ENCODE results near the gene DENND1A. TPM values are rescaled to one million over a fixed set of nuclear protein-coding genes. Genes with fewer than 3 reads are reported as not detected.
A peak's percentile ranks its signal among the peaks of the same experiment; 100 is the strongest.

Gene DENND1A
- total RNA-seq, 1 donor from 2014 or later, result 15.4 TPM

GRCh38 chr9:123375469-123376132, 554.3 kb downstream of the DENND1A start:
- Histone ChIP-seq H3K36me3 (no peaks in the 10 kb centered on the region), H3K27ac (no peak overlapping the region), H3K4me1 (no peaks in the 10 kb centered on the region), H3K27me3 (peaks cover 37% of the 10 kb centered on the region), H3K4me3 (no peak overlapping the region), H3K9me3 (no peaks in the 10 kb centered on the region)
- ATAC-seq, result peak; percentile 3
- intact Hi-C loops (cut with DNase I), result no loop called here
- DNase-seq, result no peak
- TF ChIP-seq, protein P1, sequence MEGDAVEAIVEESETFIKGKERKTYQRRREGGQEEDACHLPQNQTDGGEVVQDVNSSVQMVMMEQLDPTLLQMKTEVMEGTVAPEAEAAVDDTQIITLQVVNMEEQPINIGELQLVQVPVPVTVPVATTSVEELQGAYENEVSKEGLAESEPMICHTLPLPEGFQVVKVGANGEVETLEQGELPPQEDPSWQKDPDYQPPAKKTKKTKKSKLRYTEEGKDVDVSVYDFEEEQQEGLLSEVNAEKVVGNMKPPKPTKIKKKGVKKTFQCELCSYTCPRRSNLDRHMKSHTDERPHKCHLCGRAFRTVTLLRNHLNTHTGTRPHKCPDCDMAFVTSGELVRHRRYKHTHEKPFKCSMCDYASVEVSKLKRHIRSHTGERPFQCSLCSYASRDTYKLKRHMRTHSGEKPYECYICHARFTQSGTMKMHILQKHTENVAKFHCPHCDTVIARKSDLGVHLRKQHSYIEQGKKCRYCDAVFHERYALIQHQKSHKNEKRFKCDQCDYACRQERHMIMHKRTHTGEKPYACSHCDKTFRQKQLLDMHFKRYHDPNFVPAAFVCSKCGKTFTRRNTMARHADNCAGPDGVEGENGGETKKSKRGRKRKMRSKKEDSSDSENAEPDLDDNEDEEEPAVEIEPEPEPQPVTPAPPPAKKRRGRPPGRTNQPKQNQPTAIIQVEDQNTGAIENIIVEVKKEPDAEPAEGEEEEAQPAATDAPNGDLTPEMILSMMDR (IDR thresholded peaks at IDR 0.05), result no peak

- H3K4me1 ChIP-seq, result no peaks in the 10 kb centered on the region
- ATAC-seq (no peak), DNase-seq (no peak)
- H3K4me3 ChIP-seq, result no peak overlapping the region
- no peaks in the 10 kb centered on the region for H3K9me3 ChIP-seq
- H3K27me3 ChIP-seq, result peaks cover 38% of the 10 kb centered on the region
- intact Hi-C loops (cut with DNase I), result no loop called here
- no peak overlapping the region for H3K27ac ChIP-seq
- H3K36me3 ChIP-seq, result no peaks in the 10 kb centered on the region
- TF ChIP-seq, protein P1 (IDR thresholded peaks at IDR 0.05), result no peak
Measured at GRCh38 chr9:123373946-123374345, 556.0 kb downstream of the DENND1A start.

DNA sequence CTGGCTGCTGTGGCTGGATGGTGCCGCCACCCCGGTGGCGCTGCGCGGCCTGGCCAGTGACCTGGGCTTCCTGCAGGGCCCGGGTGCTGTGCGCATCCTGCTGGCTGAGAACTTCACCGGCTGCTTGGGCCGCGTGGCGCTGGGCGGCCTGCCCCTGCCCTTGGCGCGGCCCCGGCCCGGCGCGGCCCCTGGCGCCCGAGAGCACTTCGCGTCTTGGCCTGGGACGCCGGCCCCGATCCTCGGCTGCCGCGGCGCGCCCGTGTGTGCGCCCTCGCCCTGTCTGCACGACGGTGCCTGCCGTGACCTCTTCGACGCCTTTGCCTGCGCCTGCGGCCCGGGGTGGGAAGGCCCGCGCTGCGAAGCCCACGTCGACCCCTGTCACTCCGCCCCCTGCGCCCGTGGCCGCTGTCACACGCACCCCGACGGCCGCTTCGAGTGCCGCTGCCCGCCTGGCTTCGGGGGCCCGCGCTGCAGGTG, 556.4 kb downstream of the DENND1A start:
- DNase-seq (no peak), ATAC-seq (no peak)
- TF ChIP-seq, protein P1 (IDR thresholded peaks at IDR 0.05), result no peak
- Histone ChIP-seq H3K9me3 (no peaks in the 10 kb centered on the region), H3K4me3 (no peak overlapping the region), H3K4me1 (no peaks in the 10 kb centered on the region), H3K36me3 (no peaks in the 10 kb centered on the region), H3K27ac (no peak overlapping the region), H3K27me3 (peaks cover 43% of the 10 kb centered on the region)
- intact Hi-C loops (cut with DNase I), result no loop called here

DNA sequence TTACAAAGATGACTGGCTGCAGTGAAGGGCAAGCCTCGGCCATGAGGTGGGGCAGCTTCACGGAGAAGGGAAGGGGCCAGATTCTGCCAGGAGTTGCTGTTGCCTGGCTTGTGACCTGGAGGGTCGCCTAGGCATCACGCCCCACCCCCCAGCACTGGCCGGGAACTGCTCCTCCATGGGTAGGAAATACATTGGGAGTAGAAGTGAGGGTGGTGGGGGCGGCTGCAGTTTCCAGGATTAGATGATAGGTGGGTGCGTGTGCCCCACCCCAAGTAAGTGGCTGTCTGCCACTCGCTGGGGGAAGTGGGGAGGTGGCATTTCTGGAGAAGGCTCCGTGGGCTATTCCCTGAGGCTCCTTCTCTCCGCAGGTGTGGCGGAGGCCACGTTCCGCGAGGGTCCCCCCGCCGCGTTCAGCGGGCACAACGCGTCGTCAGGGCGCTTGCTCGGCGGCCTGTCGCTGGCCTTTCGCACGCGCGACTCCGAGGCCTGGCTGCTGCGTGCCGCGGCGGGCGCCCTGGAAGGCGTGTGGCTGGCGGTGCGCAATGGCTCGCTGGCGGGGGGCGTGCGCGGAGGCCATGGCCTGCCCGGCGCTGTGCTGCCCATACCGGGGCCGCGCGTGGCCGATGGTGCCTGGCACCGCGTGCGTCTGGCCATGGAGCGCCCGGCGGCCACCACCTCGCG, 557.0 kb downstream of the DENND1A start:
- no peak overlapping the region for H3K4me3 ChIP-seq
- TF ChIP-seq, protein P1 (IDR thresholded peaks at IDR 0.05), result no peak
- intact Hi-C loops (cut with DNase I), result no loop called here
- no peak overlapping the region for H3K27ac ChIP-seq
- ATAC-seq, result no peak
- H3K9me3 ChIP-seq, result no peaks in the 10 kb centered on the region
- H3K36me3 ChIP-seq, result no peaks in the 10 kb centered on the region
- no peak for DNase-seq
- peaks cover 49% of the 10 kb centered on the region for H3K27me3 ChIP-seq
- H3K4me1 ChIP-seq, result no peaks in the 10 kb centered on the region

GRCh38 chr9:123371805-123372590, 557.9 kb downstream of the DENND1A start:
- no peak for ATAC-seq

More at GRCh38 chr9:123371805-123372590, 557.9 kb downstream of the DENND1A start:
- TF ChIP-seq, protein P1 (IDR thresholded peaks at IDR 0.05), result no peak
- no peak for DNase-seq
- H3K9me3 ChIP-seq, result no peaks in the 10 kb centered on the region
- H3K27me3 ChIP-seq, result peaks cover 50% of the 10 kb centered on the region
- no peak overlapping the region for H3K4me3 ChIP-seq
- no peaks in the 10 kb centered on the region for H3K4me1 ChIP-seq
- H3K27ac ChIP-seq, result no peak overlapping the region
- no peaks in the 10 kb centered on the region for H3K36me3 ChIP-seq
- intact Hi-C loops (cut with DNase I), result no loop called here

Data from upper lobe of right lung (tissue), 1 donor.